SK-N-SH (cell line): ENCODE measurements around the gene CTSO. TPM values are rescaled to one million over a fixed set of nuclear protein-coding genes. Genes with fewer than 3 reads are reported as not detected.

ENCODE experiments used
- CTCF ChIA-PET: fragments of 300-600, 350-600 bp; formaldehyde crosslinking; extraction: SDS; loops from one replicate; lab custom pipeline; 2021; lab: Yijun Ruan, JAX
- POLR2A ChIA-PET: fragments of 350-600 bp; sonication (Branson Sonifier 250); formaldehyde crosslinking; extraction: SDS; loops from one replicate; lab custom pipeline; 2020; ENCODE audit warnings: antibody characterized with exemption, inconsistent platforms; lab: Yijun Ruan, JAX
- DNase-seq: peaks from one replicate; pipeline ENCODE4 v3.0.0; 2012
- H2AFZ ChIP-seq: fragments of 200-600 bp; sonication (generic); 2 replicates; pipeline ENCODE4 v1.8.1; 2016; ENCODE audit warnings: antibody characterized with exemption, mild to moderate bottlenecking, low read depth
- H3F3A ChIP-seq: fragments of 200-600 bp; sonication (generic); replicated peaks from 2 replicates; pipeline ENCODE3; 2016; ENCODE audit warnings: antibody characterized with exemption, mild to moderate bottlenecking; ENCODE audit not compliant: insufficient read depth
- H3K27ac ChIP-seq, 2 experiments: fragments of 200-500 bp in 1 of 2; fragments of 200-600 bp in 1 of 2; sonication (Bioruptor generic) in 1 of 2; sonication (generic), shearing (Covaris generic) in 1 of 2; 2 replicates each; pipeline versions ENCODE4 v1.5.1 to v1.6.1; 2014 to 2016; ENCODE audit warnings: low read depth in 2 of 2, inconsistent platforms in 1 of 2, low read length in 1 of 2, mild to moderate bottlenecking in 1 of 2, mixed read lengths in 1 of 2
- H3K27me3 ChIP-seq: fragments of 200-600 bp; sonication (generic), shearing (Covaris generic); 2 replicates; pipeline ENCODE4 v1.6.1; 2016; ENCODE audit warnings: mixed run types; ENCODE audit not compliant: insufficient read depth
- H3K36me3 ChIP-seq, 2 experiments: fragments of 200-500 bp in 1 of 2; fragments of 200-600 bp in 1 of 2; sonication (Bioruptor generic) in 1 of 2; sonication (generic) in 1 of 2; replicated peaks in 1 of 2; 2 replicates each; pipeline versions ENCODE3 to v1.5.1; 2014 to 2016; ENCODE audit warnings: low read length in 1 of 2, mild to moderate bottlenecking in 1 of 2; ENCODE audit not compliant: insufficient read depth in 2 of 2, control insufficient read depth in 1 of 2
- H3K4me1 ChIP-seq, 2 experiments: fragments of 200-500 bp in 1 of 2; fragments of 200-600 bp in 1 of 2; sonication (Bioruptor generic) in 1 of 2; sonication (generic), shearing (Covaris generic) in 1 of 2; 2 replicates each; pipeline versions ENCODE4 v1.5.1 to v1.6.1; 2014 to 2016; ENCODE audit warnings: low read depth in 1 of 2, low read length in 1 of 2, mixed run types in 1 of 2; ENCODE audit not compliant: insufficient read depth in 2 of 2, control insufficient read depth in 1 of 2
- H3K4me2 ChIP-seq: fragments of 200-600 bp; sonication (generic), shearing (Covaris generic); 2 replicates; pipeline ENCODE4 v1.6.1; 2017; ENCODE audit warnings: mixed run types
- H3K4me3 ChIP-seq, 2 experiments: fragments of 200-500 bp in 1 of 2; fragments of 200-600 bp in 1 of 2; sonication (Bioruptor generic) in 1 of 2; sonication (generic), shearing (Covaris generic) in 1 of 2; 2 replicates each; pipeline versions ENCODE4 v1.5.1 to v1.8.1; 2014 to 2016; ENCODE audit warnings: low read depth in 2 of 2, inconsistent platforms in 1 of 2, low read length in 1 of 2, mild to moderate bottlenecking in 1 of 2, mixed read lengths in 1 of 2, moderate library complexity in 1 of 2
- H3K79me2 ChIP-seq: fragments of 200-600 bp; sonication (generic); 2 replicates; pipeline ENCODE4 v1.8.1; 2017; ENCODE audit warnings: mild to moderate bottlenecking; ENCODE audit not compliant: insufficient read depth
- H3K9ac ChIP-seq: fragments of 200-600 bp; sonication (generic); 2 replicates; pipeline ENCODE4 v1.6.1; 2017; ENCODE audit warnings: mixed run types
- H3K9me2 ChIP-seq: fragments of 200-600 bp; sonication (generic); 2 replicates; pipeline ENCODE4 v1.6.1; 2017; ENCODE audit warnings: mixed run types
- H3K9me3 ChIP-seq: fragments of 200-600 bp; sonication (generic); 2 replicates; pipeline ENCODE4 v1.6.1; 2017; ENCODE audit warnings: mixed run types, mild to moderate bottlenecking, moderate library complexity
- H4K20me1 ChIP-seq: fragments of 200-600 bp; sonication (generic); 2 replicates; pipeline ENCODE4 v1.6.1; 2017; ENCODE audit warnings: mild to moderate bottlenecking, mixed run types; ENCODE audit not compliant: insufficient read depth
- CHD2 ChIP-seq: fragments of 150-350 bp; IDR thresholded peaks from 2 replicates; pipeline ENCODE4 v1.6.1; 2018; ENCODE audit warnings: low read length; ENCODE audit not compliant: partially characterized antibody
- CTCF ChIP-seq: fragments of 200-600 bp; sonication (generic); IDR thresholded peaks from 2 replicates; pipeline ENCODE4 v1.6.1; 2017; ENCODE audit warnings: antibody characterized with exemption, mild to moderate bottlenecking, moderate library complexity
- ELF1 ChIP-seq: IDR thresholded peaks from 2 replicates; pipeline ENCODE4 v1.4.0; 2012
- EZH2phosphoT487 ChIP-seq: fragments of 200-600 bp; sonication (generic); IDR thresholded peaks from 2 replicates; pipeline ENCODE4 v1.6.1; 2017; ENCODE audit warnings: low read depth, mixed run types, mild to moderate bottlenecking, antibody characterized with exemption, moderate library complexity, borderline replicate concordance
- FOXJ3 ChIP-seq: sonication (generic); formaldehyde crosslinking; IDR thresholded peaks from 2 replicates; pipeline ENCODE4 v1.5.1; 2020; ENCODE audit warnings: mild to moderate bottlenecking, missing genetic modification reagents
- FOXM1 ChIP-seq: IDR thresholded peaks from 2 replicates; pipeline ENCODE4 v1.4.0; 2012; ENCODE audit warnings: low read depth, mild to moderate bottlenecking
- GATA2 ChIP-seq: sonication (generic); formaldehyde crosslinking; IDR thresholded peaks from 2 replicates; pipeline ENCODE4 v1.5.0; 2020; ENCODE audit warnings: mild to moderate bottlenecking, missing genetic modification reagents
- NFIC ChIP-seq: IDR thresholded peaks from 2 replicates; pipeline ENCODE4 v1.4.0; 2012; ENCODE audit warnings: borderline replicate concordance
- PBX3 ChIP-seq: IDR thresholded peaks from 2 replicates; pipeline ENCODE4; 2012
- REST ChIP-seq: IDR thresholded peaks from 2 replicates; pipeline ENCODE4 v1.6.1; 2012; ENCODE audit warnings: mild to moderate bottlenecking, low read depth, low read length, moderate library complexity
- RFX5 ChIP-seq: IDR thresholded peaks from 2 replicates; pipeline ENCODE4 v1.6.1; 2012; ENCODE audit warnings: mild to moderate bottlenecking, improper control_type of control experiment, low read length
- RXRA ChIP-seq: IDR thresholded peaks from 2 replicates; pipeline ENCODE4 v1.4.0; 2012; ENCODE audit warnings: low read depth, mild to moderate bottlenecking, borderline replicate concordance
- SIN3A ChIP-seq: IDR thresholded peaks from 2 replicates; pipeline ENCODE4 v1.6.1; 2012; ENCODE audit warnings: low read depth, mild to moderate bottlenecking, low read length, moderate library complexity, borderline replicate concordance
- TCF12 ChIP-seq: IDR thresholded peaks from 2 replicates; pipeline ENCODE4 v1.4.0; 2012
- TEAD4 ChIP-seq: IDR thresholded peaks from 2 replicates; pipeline ENCODE4 v1.4.0; 2012; ENCODE audit warnings: mild to moderate bottlenecking, borderline replicate concordance; ENCODE audit not compliant: insufficient read depth
- USF2 ChIP-seq: fragments of 150-350 bp; IDR thresholded peaks from 2 replicates; pipeline ENCODE4 v1.6.1; 2017; ENCODE audit warnings: antibody characterized with exemption, low read length, low read depth, borderline replicate concordance
- YY1 ChIP-seq: IDR thresholded peaks from 2 replicates; pipeline ENCODE4 v1.4.0; 2012; ENCODE audit warnings: low read depth, mild to moderate bottlenecking
- ZBTB33 ChIP-seq: IDR thresholded peaks from 2 replicates; pipeline ENCODE4 v1.4.0; 2012; ENCODE audit warnings: low read depth, borderline replicate concordance
- WGBS: methylation state at CpG from one replicate; pipeline ENCODE4 v1.1.6; 2017; ENCODE audit warnings: low lambda C conversion rate; 5-methylcytosine and 5-hydroxymethylcytosine counted together
- polyA plus RNA-seq, 3 experiments: library from polyadenylated mRNA; depleted of rRNA; stranded (reverse); fragments of >200 nt; gene quantifications; 2 replicates each; pipeline ENCODE4 v1.2.3, GENCODE V29; 2012

CTSO gene
- polyA plus RNA-seq, 1 of the 3 experiments (the other 2 are of a cell fraction) = 3.3 TPM

GRCh38 chr4:155909615-155910226 is 43.9 kb downstream of the CTSO start:
- DNase-seq = no peak
- no peak overlapping the region for H3K4me3 ChIP-seq
- TF ChIP-seq CTCF (no peak), REST (no peak), SIN3A (no peak), YY1 (no peak), ZBTB33 (no peak), TEAD4 (no peak), FOXJ3 (CRISPR knock-in tag) (no peak), TCF12 (no peak), NFIC (no peak), EZH2phosphoT487 (no peak), ELF1 (no peak), RFX5 (no peak), FOXM1 (no peak), GATA2 (no peak), PBX3 (no peak), CHD2 (no peak), RXRA (no peak), USF2 (no peak)
- TF ChIP-seq, all 33 proteins: peak for 0
- H3F3A ChIP-seq = no peaks in the 10 kb centered on the region
- POLR2A ChIA-PET = no interaction called here
- no peak overlapping the region for H3K4me2 ChIP-seq
- no peak overlapping the region for H3K9ac ChIP-seq
- no peaks in the 10 kb centered on the region for H4K20me1 ChIP-seq
- WGBS = 16% methylated on average over 3 of the region's 3 CpGs
- H3K27me3 ChIP-seq = no peaks in the 10 kb centered on the region
- H3K27ac ChIP-seq = no peak overlapping the region
- no peak overlapping the region for H2AFZ ChIP-seq
- H3K9me3 ChIP-seq = no peaks in the 10 kb centered on the region
- H3K79me2 ChIP-seq = no peaks in the 10 kb centered on the region
- no peaks in the 10 kb centered on the region for H3K9me2 ChIP-seq
- peaks cover 0 to 5% of the 10 kb centered on the region in 2 experiments; a peak in 1 of 4 replicates for H3K4me1 ChIP-seq
- H3K36me3 ChIP-seq = no peaks in the 10 kb centered on the region
- CTCF ChIA-PET = no interaction called here
